HG03575 (cell line): Measurements from ENCODE around the gene TCF7L1.

Experiments used
- ATAC-seq: cut with Tn5 transposase; IDR thresholded peaks from one replicate; pipeline ENCODE4 v1.9.1; 2021; ENCODE audit not compliant: unreplicated experiment, insufficient number of reproducible peaks, low FRiP score; ENCODE audit errors: extremely low read depth

The TCF7L1 gene

DNA sequence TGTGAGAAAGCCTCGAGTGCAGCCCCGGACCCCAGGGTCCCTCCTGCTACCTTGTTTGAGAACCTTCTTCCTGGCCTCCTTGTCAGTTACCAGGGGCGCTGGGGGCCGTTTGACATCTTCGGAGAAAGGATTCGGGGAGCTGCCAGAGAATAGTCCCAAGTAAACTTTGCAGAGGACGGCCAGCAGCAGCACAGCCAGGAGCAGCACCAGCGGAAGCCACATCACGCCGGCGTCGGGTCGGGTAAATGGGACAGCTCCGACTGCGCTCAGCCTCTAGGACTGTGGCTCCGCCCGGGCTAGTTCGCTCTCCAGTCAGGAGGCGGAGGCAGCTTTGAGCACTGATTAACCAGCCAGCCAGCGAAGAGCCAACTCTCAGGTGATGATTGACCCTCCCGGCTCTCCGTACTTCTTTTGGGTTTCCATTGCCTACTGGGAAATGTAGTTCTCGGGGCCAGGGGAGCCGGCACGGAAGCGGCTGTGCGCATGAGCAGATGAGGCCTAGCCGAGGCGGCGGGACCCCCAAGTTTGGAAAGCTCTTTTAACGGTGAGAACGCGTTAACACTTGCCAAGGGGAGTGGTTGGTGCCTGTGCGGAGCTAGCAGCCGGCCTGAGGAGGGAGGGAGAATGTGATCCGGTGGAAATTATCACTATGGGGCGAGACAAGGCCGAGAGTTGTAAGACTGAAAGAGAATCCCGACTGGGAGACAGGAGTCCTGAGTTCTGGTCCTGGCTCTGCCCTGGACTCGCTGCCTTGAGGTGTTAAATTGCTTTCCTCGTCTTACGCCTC, 221.3 kb downstream of the TCF7L1 start, which contains the start of the genes ELMOD3 and RETSAT:
Gene ELMOD3, plus strand, starts transcription at position 484 of the 787 bp plus-strand sequence. CDS start 2,430 bp downstream, outside the sequence.
Gene RETSAT, minus strand, starts transcription at position 243 of the 787 bp plus-strand sequence. Its CDS starts 21 bp downstream, at position 222.
- peak; percentile 74 for ATAC-seq

DNA sequence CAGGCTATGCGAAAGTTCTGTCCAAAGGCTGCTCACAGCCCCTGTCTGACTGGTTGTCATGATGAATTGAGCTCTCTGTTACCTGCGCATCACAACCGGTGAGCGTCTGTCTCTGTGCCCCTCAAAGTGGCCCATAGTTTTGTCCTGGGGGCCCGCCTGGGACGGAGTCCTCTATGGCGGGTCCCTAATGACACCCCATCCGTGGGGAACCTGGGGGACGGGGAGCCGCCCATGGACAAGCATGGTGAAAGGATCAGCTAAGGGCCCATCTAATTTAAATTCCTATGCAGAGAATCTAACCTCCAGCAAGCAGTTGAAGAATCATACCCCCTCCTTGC, 221.8 kb downstream of the TCF7L1 start:
- no peak for ATAC-seq

DNA sequence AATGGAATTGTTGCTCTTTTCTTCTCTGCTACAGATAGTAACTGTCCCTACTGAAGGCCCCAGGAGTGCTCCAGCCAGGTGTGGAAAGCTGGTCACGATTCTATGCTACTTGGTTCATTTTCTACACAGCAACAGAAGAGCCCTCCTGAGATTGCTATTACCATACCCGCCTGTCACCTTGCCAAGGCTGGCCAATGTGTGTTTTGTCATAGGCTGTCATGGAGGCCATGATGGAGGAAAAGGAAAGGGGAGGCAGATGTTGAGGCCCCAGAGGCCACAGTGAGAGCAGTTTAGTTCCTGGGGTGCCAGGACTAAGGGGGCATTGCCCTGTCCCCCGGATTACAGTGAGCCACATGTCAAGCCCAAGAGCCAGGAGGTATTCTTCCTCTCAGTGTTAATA, 222.3 kb downstream of the TCF7L1 start:
- ATAC-seq, result no peak

DNA sequence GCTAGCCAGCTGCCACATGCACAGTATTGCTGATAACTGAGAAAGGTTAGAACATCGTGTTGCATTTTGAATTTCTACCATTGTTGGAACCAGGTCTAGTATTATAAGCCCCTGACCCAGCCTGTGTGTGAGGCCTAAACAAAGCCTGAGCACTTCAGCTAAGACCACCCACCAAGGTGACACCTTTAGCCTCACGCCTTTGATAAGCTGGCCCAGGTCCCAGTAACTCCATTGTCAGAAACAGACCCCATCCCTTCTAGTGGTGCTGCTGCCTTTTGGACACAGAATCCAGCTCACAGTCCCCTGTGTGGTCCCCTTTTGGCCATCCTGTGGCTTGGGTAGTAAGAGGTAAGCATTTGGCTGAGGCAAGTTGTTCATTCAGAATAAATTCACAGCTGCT, 223.0 kb downstream of the TCF7L1 start:
- no peak for ATAC-seq

DNA sequence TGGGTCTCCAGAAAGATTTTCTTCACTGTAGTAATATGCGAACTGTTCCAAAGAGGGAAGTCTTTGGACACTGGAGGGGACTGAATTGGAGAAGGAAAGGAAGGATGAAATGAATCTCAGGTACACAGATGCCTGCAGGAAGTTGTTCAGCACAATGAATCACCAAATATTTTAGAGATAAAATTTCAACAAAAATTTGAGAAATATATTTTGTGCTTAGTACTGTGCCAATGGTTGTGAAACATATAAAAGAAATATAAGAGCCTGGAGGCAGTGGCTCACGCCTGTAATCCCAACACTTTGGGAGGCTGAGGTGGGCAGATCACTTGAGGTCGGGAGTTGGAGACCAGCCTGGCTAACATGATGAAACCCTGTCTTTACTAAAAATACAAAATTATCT, 224.5 kb downstream of the TCF7L1 start:
- ATAC-seq, result no peak
